Neural cell (in vitro differentiated cells): ENCODE results near the gene GOLGA5. TPM values are rescaled to one million over a fixed set of nuclear protein-coding genes. Genes with fewer than 3 reads are reported as not detected.
"Not testable (repeated sequence)": the region's sequence is repeated elsewhere in the genome, so short reads cannot be mapped to it uniquely, and the experiment has no call there.

ENCODE experiments used
- H2AFZ ChIP-seq: fragments of 200-600, 300-800 bp; sonication (generic), shearing (Covaris generic); 2 replicates; pipeline ENCODE4 v1.6.0; 2014; ENCODE audit warnings: low read depth, mild to moderate bottlenecking, antibody characterized with exemption, low read length, moderate library complexity
- H3F3A ChIP-seq: fragments of 200-600 bp; shearing (Covaris generic); 2 replicates; pipeline ENCODE4 v1.6.1; 2016; ENCODE audit warnings: mild to moderate bottlenecking, moderate library complexity, mixed read lengths, antibody characterized with exemption, low read length; ENCODE audit not compliant: insufficient read depth, poor library complexity, severe bottlenecking
- H3K27ac ChIP-seq: fragments of 200-600, 300-800 bp; sonication (generic), shearing (Covaris generic); 2 replicates; pipeline ENCODE4 v1.5.1; 2014; ENCODE audit warnings: mild to moderate bottlenecking, low read length, moderate library complexity
- H3K27me3 ChIP-seq: fragments of 300-800, 200-600 bp; sonication (generic), shearing (Covaris generic); 2 replicates; pipeline ENCODE4 v1.6.0; 2014; ENCODE audit warnings: mild to moderate bottlenecking, low read depth, low read length, moderate library complexity; ENCODE audit not compliant: insufficient read depth
- H3K36me3 ChIP-seq: fragments of 300-800, 200-600 bp; sonication (generic), shearing (Covaris generic); 2 replicates; pipeline ENCODE4 v1.5.1; 2014; ENCODE audit warnings: mild to moderate bottlenecking, antibody characterized with exemption, low read length, moderate library complexity; ENCODE audit not compliant: insufficient read depth
- H3K4me2 ChIP-seq: fragments of 300-800, 200-600 bp; sonication (generic), shearing (Covaris generic); 2 replicates; pipeline ENCODE4 v1.6.0; 2014; ENCODE audit warnings: mild to moderate bottlenecking, low read length
- H3K4me3 ChIP-seq: fragments of 300-800, 200-600 bp; sonication (generic), shearing (Covaris generic); 2 replicates; pipeline ENCODE4 v1.5.1; 2014; ENCODE audit warnings: mild to moderate bottlenecking, low read length, moderate library complexity
- H3K79me2 ChIP-seq: fragments of 200-600 bp; shearing (Covaris generic); replicated peaks from 2 replicates; pipeline ENCODE4 v1.6.0; 2014; ENCODE audit warnings: mild to moderate bottlenecking, low read length, moderate library complexity; ENCODE audit not compliant: insufficient read depth
- H3K9ac ChIP-seq: fragments of 300-800, 200-600 bp; sonication (generic), shearing (Covaris generic); 2 replicates; pipeline ENCODE4 v1.6.1; 2016; ENCODE audit warnings: mild to moderate bottlenecking, low read length, mixed read lengths
- H3K9me2 ChIP-seq: fragments of 200-600 bp; shearing (Covaris generic); 2 replicates; pipeline ENCODE4 v1.6.1; 2016; ENCODE audit warnings: mild to moderate bottlenecking, low read length, mixed read lengths; ENCODE audit not compliant: insufficient read depth
- H3K9me3 ChIP-seq: fragments of 200-600, 300-800 bp; sonication (generic), shearing (Covaris generic); 2 replicates; pipeline ENCODE4 v1.6.1; 2016; ENCODE audit warnings: mild to moderate bottlenecking, mixed run types, low read length, moderate library complexity, mixed read lengths
- H4K20me1 ChIP-seq: fragments of 200-600 bp; shearing (Covaris generic); 2 replicates; pipeline ENCODE4 v1.6.1; 2016; ENCODE audit warnings: mild to moderate bottlenecking, mixed run types; ENCODE audit not compliant: insufficient read depth
- CTCF ChIP-seq: fragments of 450-650 bp; IDR thresholded peaks from 2 replicates; pipeline ENCODE4 v1.5.1; 2014; ENCODE audit warnings: antibody characterized with exemption, mild to moderate bottlenecking, moderate library complexity; ENCODE audit not compliant: poor library complexity, severe bottlenecking
- EP300 ChIP-seq: fragments of 450-650 bp; conservative IDR thresholded peaks from 2 replicates; pipeline ENCODE4 v1.6.1; 2014; ENCODE audit warnings: antibody characterized with exemption, mild to moderate bottlenecking, moderate library complexity; ENCODE audit not compliant: poor library complexity, severe bottlenecking
- EZH2 ChIP-seq: fragments of 200-600, 300-800 bp; shearing (Covaris generic), sonication (generic); IDR thresholded peaks from 2 replicates; pipeline ENCODE4 v1.6.1; 2014; ENCODE audit warnings: antibody characterized with exemption, low read length, borderline replicate concordance, mild to moderate bottlenecking; ENCODE audit not compliant: insufficient read depth, poor library complexity, severe bottlenecking
- MXI1 ChIP-seq: fragments of 450-650 bp; conservative IDR thresholded peaks from 2 replicates; pipeline ENCODE4 v1.6.1; 2014; ENCODE audit warnings: antibody characterized with exemption, mild to moderate bottlenecking; ENCODE audit not compliant: poor library complexity, severe bottlenecking
- POLR2AphosphoS5 ChIP-seq: IDR thresholded peaks from 2 replicates; pipeline ENCODE4 v1.6.1; 2012
- RAD21 ChIP-seq: fragments of 450-650 bp; conservative IDR thresholded peaks from 2 replicates; pipeline ENCODE4 v1.6.1; 2014; ENCODE audit warnings: antibody characterized with exemption, mild to moderate bottlenecking, moderate library complexity
- REST ChIP-seq: IDR thresholded peaks from 2 replicates; pipeline ENCODE4 v1.6.1; 2012; ENCODE audit warnings: borderline replicate concordance
- SMC3 ChIP-seq: fragments of 450-650 bp; conservative IDR thresholded peaks from 2 replicates; pipeline ENCODE4 v1.6.1; 2014; ENCODE audit warnings: antibody characterized with exemption, mild to moderate bottlenecking, moderate library complexity; ENCODE audit not compliant: poor library complexity
- TAF1 ChIP-seq: IDR thresholded peaks from 2 replicates; pipeline ENCODE4 v1.6.1; 2012; ENCODE audit warnings: low read depth
- polyA plus RNA-seq: library from polyadenylated mRNA; depleted of rRNA; stranded (reverse); fragments of >200 nt; gene quantifications from 2 replicates; pipeline ENCODE4 v1.2.3, GENCODE V29; 2014

GOLGA5 gene
- polyA plus RNA-seq, 1 donor from 2014 or later = 35.7 TPM

GRCh38 chr14:92819011-92819597, 25.0 kb downstream of the GOLGA5 start:
- H3K27ac ChIP-seq = no peak overlapping the region
- H3F3A ChIP-seq = no peaks in the 10 kb centered on the region
- H3K79me2 ChIP-seq = no peaks in the 10 kb centered on the region
- no peaks in the 10 kb centered on the region for H3K9me2 ChIP-seq
- H3K9me3 ChIP-seq = no peaks in the 10 kb centered on the region
- no peak overlapping the region for H3K9ac ChIP-seq
- TF ChIP-seq MXI1 = no peak
- TF ChIP-seq EP300 = no peak
- no peak for TF ChIP-seq SMC3
- TF ChIP-seq REST = no peak
- no peak for TF ChIP-seq CTCF
- TF ChIP-seq TAF1 = no peak
- TF ChIP-seq EZH2 = no peak
- no peak for TF ChIP-seq RAD21
- no peak for TF ChIP-seq POLR2AphosphoS5
- no peak overlapping the region for H3K4me2 ChIP-seq
- peaks cover 14% of the 10 kb centered on the region for H3K36me3 ChIP-seq
- no peaks in the 10 kb centered on the region for H4K20me1 ChIP-seq
- H3K4me3 ChIP-seq = no peak overlapping the region
- H2AFZ ChIP-seq = no peak overlapping the region
- H3K27me3 ChIP-seq = no peaks in the 10 kb centered on the region

GRCh38 chr14:92819680-92820535, 25.8 kb downstream of the GOLGA5 start:
- H3K9ac ChIP-seq, H3K27ac ChIP-seq, H3K9me2 ChIP-seq: not testable (repeated sequence)

GRCh38 chr14:92820536-92820840, 26.4 kb downstream of the GOLGA5 start:
- H3K79me2 ChIP-seq, H2AFZ ChIP-seq, H3K9ac ChIP-seq, H3K27me3 ChIP-seq, H4K20me1 ChIP-seq, H3K9me2 ChIP-seq, H3K4me3 ChIP-seq, H3K4me2 ChIP-seq, H3K27ac ChIP-seq, H3F3A ChIP-seq, H3K9me3 ChIP-seq: not testable (repeated sequence)
- peaks cover 14% of the 10 kb centered on the region for H3K36me3 ChIP-seq

More at GRCh38 chr14:92819680-92820535, 25.8 kb downstream of the GOLGA5 start:
- H3K9me3 ChIP-seq, H3K79me2 ChIP-seq, H3K4me3 ChIP-seq, H3F3A ChIP-seq, H2AFZ ChIP-seq, H3K27me3 ChIP-seq, H3K4me2 ChIP-seq, H4K20me1 ChIP-seq: not testable (repeated sequence)
- peaks cover 14% of the 10 kb centered on the region for H3K36me3 ChIP-seq
